ENCODE data around the gene CCL5.

Gene CCL5

DNA sequence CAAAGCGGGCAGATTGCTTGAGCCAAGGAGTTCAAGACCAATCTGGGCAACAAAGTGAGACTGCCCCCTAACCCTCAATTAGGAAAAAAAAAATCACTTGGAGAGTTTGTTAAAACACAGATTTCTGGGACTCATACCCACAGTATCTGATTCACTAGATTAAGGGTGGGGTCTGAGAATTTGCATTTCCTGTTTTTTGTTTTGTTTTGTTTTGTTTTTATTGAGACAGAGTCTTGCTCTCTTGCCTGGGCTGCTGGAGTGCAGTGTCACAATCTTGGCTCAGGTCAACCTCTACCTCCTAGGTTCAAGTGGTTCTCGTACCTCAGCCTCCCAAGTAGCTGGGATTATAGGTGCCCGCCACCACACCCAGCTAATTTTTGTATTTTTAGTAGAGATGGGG is 12.6 kb downstream of the CCL5 start:
- DNase-seq, result no peak

DNA sequence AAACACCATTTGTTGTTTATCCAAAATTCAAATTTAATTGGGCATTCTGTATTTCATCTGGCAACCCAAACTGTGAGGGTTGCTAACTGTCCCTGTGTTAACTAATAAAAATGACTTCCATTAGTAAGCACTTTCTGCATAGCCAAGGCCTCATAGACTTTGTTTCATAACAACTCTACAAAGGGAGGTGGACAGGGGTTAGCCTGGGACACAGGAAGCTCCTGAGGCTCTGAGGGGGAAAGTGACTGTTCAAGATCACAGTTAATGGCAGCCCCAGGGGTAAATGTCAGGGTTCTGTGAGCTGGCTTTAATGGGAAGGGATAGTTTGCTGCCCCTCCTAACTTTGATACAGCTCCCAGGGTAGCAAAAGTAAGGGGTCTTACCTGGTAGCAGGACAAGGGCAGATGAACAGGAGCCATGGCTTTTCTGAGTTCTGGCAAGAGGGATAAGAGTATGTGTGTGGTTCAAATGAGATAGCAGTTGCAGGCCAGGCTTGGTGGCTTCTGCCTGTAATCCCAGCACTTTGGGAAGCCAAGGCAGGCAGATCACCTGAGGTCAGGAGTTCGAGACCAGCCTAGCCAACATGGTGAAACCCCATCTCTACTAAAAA is 13.7 kb downstream of the CCL5 start:
- no peak for DNase-seq

DNA sequence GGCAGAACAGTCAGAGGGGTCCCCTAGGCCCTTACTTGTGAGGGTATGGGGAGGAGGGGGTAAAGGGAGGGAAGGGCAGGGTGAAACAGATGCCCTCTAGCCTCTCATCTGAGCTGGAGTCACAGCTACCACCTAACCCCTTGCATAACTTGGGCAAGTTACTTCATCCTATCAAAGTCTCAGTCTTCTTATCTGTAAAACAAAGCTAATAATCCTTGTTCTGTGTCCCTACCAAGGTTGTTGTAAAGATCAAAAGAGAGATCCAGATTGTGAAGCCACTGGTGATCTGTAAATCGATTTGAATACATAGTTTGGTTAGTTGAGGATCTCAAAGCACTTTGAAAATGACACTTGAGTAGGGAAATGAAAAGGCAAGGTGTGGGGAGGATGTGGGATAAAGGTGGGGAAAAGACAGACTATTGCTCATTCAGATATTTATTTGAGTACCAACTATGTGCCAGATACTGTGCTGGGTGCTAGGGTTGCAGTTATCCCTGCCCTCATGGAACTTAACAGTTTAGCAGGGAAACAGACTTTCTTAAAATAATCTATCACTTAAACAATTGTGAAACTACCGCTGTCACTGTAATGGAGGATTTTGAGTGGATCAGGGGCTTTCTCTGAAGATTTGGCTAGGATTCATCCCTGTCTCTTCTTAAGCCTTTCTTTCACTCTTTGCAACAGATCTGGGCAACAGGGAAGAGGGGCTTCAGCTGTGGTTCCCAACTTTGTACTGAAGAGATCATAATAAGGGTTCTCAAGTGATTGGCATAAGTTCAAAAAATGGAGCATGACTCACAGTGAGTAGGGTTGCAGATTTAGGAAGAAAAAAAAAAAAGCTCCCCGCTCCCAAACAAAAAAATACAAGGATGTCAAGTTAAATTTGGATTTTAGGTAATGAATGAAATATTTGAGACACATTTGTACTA is 14.5 kb downstream of the CCL5 start:
- no peak for DNase-seq

DNA sequence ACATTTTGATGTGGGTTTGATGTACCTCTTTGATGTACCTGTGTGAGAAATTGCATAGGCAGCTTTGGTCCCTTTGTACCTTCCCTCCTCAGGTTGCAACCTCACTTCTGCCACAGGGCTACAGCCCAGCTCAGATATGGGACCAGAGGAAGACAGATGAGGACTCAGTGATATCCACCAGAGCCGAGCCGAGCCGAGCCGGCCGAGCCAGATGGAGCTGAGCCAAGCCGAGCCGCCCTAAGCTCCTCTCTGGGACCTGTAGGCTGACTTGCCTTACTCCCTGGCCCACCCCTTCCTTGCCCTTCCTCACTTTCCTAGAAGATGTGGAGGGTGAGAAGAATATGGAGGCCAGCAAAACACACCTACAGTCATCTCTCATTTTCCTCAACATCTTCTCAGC is 15.3 kb downstream of the CCL5 start:
- DNase-seq, result no peak

DNA sequence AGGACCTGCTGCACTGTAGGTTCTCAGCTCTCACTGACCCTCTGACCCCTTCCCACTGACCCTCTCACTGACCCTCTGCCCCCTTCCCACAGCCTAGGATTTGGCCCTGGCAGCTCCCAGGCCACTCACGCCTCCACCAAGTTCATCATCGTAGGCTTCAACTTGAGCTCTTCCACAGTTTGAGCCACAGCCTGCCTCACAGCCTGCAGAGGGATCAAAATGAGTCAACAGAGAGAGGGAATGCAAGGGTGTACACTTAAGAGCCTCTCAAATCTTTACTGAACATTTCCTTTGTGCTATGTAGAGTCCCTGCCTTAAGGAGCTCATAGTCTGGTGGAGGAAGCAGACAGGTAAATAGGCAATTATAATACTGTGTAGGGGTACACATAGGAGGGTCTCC is 23.6 kb downstream of the CCL5 start:
- DNase-seq, result no peak

DNA sequence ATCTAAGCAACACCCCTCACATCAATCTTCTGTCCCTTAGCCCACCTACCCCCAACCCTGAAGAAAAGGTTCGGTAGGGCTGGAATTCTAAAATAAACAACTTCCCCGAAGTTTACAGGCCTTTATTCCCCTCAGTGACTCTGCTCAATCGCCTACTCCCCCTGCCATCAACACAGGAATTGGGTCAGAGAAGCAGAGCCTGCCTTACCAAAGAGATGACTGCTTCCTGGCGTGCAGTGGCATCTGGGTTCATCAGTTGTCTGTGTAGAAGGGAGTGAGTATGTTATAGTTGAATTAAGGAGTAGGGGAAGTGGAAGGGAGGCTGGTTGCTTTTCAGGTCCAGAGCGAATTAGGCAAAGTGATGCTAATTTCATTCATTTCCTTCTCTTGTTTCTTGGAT is 24.2 kb downstream of the CCL5 start:
- DNase-seq, result no peak

DNA sequence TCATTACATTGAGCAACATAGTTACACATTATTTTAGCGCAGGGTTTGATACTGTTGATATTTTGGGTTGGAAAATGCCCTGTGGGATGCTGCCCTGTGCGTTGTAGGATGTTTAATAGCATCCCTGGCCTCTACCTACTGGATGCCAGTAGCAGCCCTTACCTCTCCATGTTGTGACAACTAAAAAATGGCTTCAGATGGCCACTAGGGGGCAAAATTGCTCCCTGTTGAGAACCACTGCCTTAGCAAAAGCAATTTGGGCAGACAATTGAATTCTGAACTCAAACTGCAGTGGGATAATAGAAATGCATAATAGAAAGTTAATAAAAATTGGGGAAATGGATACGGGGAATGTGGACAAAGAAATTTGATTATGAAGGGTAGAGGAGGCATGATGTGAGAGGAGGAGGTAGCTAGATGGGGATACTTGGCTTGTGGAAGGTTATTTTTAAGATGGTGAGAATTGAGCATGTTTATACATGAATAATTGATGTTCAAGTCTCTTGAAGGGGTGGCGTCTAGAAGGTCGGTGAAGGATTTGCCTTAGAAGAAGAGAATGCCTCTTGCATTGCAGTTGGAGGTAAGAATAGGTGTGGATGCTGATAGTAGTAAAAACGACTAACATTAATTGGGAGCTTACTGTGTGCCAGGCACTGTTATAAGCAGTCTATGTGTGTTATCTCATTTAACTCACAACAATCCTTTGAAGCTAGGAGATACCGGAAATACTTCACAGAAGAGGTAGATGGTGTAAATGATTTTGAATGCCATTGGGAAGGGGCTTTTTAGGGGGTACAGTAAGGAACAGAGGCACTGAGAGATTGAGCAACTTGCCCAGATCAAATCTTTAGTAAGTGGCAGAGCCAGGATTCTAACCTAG is 30.5 kb downstream of the CCL5 start:
- DNase-seq, result peak; percentile 34

DNA sequence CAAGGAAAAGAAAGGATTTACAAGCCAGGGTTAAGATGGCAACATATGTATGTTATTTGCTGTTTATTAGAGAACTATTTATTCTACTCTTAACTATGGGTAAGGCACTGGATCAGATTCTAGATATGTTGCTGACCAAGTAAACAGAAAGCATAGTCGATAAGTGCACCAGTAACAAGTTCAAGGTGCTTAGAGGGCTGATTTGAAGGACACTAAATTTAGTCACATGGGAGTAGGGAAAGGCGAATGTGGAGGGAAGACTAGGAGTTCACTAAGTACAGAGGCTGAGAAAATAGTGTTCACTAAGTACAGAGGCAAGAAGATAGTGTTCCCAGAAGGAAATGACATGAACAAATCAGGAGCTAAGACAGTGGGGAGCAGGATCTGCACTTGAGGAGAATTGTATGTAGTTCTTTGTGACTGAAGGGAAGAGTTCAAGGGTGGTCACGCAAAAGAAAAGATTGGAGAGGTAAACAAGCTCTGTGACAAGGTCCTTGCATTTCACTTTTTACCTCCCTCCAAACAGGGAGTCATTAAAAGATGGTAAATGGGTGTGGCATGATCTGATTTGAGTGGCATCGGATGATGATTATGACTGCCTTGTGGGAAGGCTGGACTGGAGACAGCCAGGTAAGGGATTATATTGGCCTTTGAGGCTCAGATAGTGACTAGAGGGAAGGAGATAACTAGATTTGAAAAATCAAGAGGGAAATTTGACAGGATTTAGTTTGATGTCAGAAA is 32.4 kb downstream of the CCL5 start:
- no peak for DNase-seq

DNA sequence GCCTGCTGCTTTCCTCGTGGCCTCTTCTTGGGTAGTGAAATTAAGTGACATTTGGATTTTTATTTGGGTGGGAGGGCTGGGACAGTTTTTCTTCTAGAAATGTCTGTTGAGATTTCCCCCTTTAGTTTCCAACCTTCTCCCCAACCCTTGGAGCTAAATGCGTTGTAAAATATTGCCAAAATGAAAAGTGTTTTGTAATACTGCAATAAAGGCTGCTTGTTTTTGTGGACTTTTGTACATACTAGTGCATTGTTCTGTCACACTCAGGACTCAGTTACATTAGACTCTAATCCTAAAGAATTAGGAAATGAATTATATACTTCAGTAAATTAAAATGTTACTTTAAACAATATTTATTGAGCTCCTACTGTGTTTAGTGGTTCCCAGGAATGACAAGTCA is 33.2 kb downstream of the CCL5 start:
- DNase-seq, result no peak

DNA sequence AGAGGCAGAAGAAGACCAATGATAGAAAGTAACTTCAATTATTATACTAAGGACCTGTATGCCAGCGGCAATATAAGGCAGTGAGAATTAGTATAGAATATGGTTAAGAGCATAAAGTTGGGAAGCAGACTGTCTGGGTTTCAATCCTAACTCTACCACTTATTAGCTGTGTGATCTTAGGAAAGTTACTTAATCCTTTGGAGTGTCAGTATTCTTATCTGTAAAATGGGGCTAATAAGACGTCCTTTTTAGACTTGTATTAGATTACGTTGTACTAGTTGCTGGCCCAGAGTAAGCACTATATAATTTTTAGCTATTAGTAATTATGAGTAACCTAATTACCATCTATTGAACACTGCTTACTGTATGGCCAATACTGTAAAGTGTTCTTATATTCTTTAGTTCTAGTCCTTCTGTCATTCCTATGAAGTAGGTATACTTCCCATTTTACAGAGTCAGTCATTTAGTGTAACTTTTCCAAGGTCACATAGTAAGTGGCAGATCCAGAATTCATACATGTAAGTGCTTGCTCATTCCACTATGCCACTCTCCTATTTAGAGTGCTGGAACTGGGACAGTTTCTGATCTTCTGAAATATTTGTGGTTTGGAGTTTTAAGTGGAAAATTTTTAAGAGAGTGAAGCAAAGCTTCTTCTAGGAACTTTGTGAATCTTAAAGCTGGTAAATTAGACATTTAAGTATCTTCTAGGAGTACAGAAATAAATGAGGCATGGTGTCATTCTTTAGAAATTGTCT is 33.9 kb downstream of the CCL5 start:
- no peak for DNase-seq

DNA sequence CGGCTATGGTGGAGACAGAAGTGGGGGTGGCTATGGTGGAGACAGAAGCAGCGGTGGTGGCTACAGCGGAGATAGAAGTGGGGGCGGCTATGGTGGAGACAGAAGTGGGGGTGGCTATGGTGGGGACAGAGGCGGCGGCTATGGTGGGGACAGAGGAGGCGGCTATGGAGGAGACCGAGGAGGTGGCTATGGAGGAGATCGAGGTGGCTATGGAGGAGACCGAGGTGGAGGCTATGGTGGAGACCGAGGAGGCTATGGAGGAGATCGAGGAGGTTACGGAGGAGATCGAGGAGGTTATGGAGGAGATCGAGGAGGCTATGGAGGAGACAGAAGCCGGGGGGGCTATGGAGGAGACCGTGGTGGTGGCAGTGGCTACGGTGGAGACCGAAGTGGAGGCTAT is 35.6 kb downstream of the CCL5 start:
- DNase-seq, result no peak

DNA sequence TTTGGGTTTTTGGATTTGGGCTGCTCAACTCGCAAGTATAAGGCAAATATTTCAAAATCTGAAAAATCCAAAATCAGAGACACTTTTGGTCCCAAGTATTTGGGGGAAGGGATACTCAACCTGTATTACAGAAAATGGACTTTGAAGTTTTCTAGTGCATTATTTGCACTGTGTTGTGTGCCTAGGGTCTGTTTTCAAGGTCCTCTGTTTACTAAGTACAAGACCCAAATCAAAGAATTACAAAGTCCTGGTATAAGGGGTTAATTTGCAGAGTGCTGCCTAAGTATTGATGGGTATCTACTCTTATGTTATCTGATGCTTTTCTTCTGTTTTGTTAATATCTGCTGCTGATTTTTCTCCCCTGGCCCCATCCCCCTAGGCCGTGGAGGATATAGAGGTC is 36.5 kb downstream of the CCL5 start:
- DNase-seq, result no peak

DNA sequence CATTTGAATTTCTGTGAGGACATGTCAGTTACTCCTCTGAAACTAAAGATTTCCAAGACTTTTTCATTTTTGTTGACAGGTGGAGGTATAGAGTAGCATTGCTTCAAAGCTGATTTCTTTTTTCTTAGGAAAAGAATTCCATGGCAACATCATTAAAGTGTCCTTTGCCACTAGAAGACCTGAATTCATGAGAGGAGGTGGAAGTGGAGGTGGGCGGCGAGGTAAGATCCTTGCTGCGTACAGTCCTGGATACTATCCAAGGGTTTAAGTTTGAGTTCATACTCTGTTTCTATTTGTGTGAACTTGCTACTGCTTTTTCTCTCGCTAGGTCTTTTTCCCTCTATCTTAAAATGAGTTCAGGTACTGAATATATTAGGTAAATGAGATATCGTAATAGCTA is 37.9 kb downstream of the CCL5 start:
- DNase-seq, result no peak

DNA sequence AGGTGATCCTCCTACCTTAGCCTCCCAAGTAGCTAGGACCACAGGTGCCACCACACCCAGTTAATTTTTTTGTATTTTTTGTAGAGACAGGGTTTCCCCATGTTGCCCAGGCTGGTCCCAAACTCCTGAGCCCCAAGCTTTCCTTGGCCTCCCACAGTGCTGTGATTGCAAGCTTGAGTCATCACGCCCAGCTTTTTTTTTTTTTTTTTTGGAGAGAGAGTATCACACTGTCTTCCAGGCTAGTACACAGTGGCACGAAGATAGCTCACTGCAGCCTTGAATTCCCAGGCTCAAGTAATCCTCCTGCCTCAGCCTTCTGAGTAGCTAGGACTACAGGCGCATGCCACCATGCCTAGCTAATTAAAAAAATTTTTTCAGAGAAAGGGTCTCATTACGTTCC is 38.7 kb downstream of the CCL5 start:
- DNase-seq, result no peak

DNA sequence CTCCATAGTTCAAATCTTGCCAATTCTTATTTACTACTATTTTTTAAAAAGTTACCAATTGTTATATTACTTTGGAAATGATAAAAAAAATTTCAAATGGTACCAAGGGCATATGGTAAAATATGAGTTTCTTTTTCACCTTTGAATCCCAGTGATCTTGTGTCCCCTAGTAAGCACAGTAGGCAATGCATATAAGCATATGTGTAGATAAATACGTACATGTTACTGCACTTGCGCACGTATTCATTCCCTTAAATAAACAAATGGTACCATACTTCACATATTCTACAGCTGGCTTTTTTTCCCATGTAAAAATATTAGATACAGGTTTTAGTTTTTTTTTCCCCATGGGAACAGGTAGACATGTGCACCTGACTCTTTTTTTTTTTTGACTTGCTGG is 39.1 kb downstream of the CCL5 start:
- no peak for DNase-seq

DNA sequence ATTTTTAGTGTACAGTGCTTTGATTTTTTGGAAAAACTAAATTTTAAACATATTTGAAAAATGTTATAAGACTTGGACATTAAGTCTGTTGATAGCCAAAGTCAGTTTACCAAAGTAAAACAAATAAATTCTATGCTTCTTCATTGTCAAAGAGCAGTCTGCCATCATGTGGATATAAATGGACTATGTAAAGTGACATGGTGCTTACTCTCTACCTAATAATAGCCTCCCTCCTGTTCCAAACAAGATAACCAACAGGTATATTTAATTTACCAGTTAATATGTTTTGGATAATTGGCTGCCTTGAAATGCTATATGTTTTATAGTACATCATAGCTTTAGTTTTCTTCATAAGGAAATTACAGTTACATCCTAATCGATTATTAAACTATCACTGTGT is 55.0 kb downstream of the CCL5 start:
- DNase-seq, result no peak

Data from T-helper 9 cell (primary cell).